Sigmoid colon (tissue), 4 donors: ENCODE data around the gene HSPA1L.

Source experiments
- EP300 ChIP-seq, 4 donors: sonication (generic); formaldehyde crosslinking; IDR thresholded peaks; one replicate each; pipeline ENCODE4 v1.6.1; 2017; ENCODE audit warnings: antibody characterized with exemption in 4 of 4
- POLR2A ChIP-seq, 2 donors: fragments of 450-650 bp; IDR thresholded peaks; one replicate each; pipeline ENCODE4 v1.6.1; 2016; ENCODE audit warnings: antibody characterized with exemption in 2 of 2, mild to moderate bottlenecking in 2 of 2, moderate library complexity in 2 of 2
- POLR2AphosphoS5 ChIP-seq, 4 donors: sonication (generic); formaldehyde crosslinking; IDR thresholded peaks; one replicate each; pipeline ENCODE4 v1.6.1; 2017; ENCODE audit warnings: antibody characterized with exemption in 4 of 4
- TF ChIP-seq, protein P1 (sequence below), 4 experiments: fragments of 450-650 bp in 3 of 4; fragments of 200-600 bp in 1 of 4; IDR thresholded peaks; one replicate each; pipeline ENCODE4 v1.5.1; 2016 to 2019; ENCODE audit warnings: antibody characterized with exemption in 4 of 4, mild to moderate bottlenecking in 3 of 4, moderate library complexity in 2 of 4

DNA sequence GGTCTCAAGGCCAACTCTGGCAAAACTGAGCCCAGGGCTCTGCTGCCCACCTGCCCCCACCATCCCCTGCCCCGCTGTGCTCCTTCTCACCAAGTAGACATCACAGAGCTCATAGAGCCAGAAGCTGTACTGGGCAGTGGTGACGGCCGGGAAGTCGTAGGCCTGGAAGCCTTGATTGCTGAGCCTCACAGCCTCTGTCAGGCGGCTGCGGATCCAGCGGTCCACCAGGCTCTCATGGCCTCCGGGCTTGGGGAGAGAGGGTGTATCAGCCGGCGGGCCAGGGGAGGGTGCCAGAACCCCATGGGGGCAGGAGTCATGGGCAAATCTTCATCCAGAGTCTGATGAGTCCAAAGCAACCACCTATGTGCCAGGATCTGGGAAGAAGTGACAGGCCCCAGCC lies 35.2 kb downstream of the HSPA1L start:
- TF ChIP-seq, protein P1, sequence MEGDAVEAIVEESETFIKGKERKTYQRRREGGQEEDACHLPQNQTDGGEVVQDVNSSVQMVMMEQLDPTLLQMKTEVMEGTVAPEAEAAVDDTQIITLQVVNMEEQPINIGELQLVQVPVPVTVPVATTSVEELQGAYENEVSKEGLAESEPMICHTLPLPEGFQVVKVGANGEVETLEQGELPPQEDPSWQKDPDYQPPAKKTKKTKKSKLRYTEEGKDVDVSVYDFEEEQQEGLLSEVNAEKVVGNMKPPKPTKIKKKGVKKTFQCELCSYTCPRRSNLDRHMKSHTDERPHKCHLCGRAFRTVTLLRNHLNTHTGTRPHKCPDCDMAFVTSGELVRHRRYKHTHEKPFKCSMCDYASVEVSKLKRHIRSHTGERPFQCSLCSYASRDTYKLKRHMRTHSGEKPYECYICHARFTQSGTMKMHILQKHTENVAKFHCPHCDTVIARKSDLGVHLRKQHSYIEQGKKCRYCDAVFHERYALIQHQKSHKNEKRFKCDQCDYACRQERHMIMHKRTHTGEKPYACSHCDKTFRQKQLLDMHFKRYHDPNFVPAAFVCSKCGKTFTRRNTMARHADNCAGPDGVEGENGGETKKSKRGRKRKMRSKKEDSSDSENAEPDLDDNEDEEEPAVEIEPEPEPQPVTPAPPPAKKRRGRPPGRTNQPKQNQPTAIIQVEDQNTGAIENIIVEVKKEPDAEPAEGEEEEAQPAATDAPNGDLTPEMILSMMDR (IDR thresholded peaks at IDR 0.05) = no peak
- TF ChIP-seq POLR2A (IDR thresholded peaks at IDR 0.05) (no peak), POLR2AphosphoS5 (IDR thresholded peaks at IDR 0.05) (no peak), EP300 (IDR thresholded peaks at IDR 0.05) (no peak)
